PC-3 (cell line): ENCODE data around the gene IPO9.

Source experiments
- EZH2phosphoT487 ChIP-seq: fragments of 300-600 bp; sonication (generic); IDR thresholded peaks from 2 replicates; pipeline ENCODE4 v1.6.1; 2018; ENCODE audit warnings: mild to moderate bottlenecking, antibody characterized with exemption, low read length, borderline replicate concordance
- TF ChIP-seq, protein P1 (sequence below): fragments of 300-600 bp; sonication (generic); conservative IDR thresholded peaks from 2 replicates; pipeline ENCODE4 v1.5.1; 2017; ENCODE audit warnings: antibody characterized with exemption, low read depth, mild to moderate bottlenecking, low read length

- TF ChIP-seq, protein P1, sequence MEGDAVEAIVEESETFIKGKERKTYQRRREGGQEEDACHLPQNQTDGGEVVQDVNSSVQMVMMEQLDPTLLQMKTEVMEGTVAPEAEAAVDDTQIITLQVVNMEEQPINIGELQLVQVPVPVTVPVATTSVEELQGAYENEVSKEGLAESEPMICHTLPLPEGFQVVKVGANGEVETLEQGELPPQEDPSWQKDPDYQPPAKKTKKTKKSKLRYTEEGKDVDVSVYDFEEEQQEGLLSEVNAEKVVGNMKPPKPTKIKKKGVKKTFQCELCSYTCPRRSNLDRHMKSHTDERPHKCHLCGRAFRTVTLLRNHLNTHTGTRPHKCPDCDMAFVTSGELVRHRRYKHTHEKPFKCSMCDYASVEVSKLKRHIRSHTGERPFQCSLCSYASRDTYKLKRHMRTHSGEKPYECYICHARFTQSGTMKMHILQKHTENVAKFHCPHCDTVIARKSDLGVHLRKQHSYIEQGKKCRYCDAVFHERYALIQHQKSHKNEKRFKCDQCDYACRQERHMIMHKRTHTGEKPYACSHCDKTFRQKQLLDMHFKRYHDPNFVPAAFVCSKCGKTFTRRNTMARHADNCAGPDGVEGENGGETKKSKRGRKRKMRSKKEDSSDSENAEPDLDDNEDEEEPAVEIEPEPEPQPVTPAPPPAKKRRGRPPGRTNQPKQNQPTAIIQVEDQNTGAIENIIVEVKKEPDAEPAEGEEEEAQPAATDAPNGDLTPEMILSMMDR, result no peak
- TF ChIP-seq EZH2phosphoT487, result no peak
Measured at GRCh38 chr1:201861448-201861847, 32.5 kb downstream of the IPO9 start.
